Mucosa of stomach (tissue), 1 donor: ENCODE results near the gene MED27.

ENCODE experiments used
- H3K27me3 ChIP-seq: one replicate; pipeline ENCODE4 v1.7.0; 2013; ENCODE audit warnings: mild to moderate bottlenecking, low read length; ENCODE audit not compliant: control insufficient read depth, insufficient read depth
- H3K36me3 ChIP-seq: one replicate; pipeline ENCODE4 v1.7.0; 2013; ENCODE audit warnings: low read length; ENCODE audit not compliant: control insufficient read depth, insufficient read depth
- H3K4me1 ChIP-seq: one replicate; pipeline ENCODE4 v1.7.0; 2013; ENCODE audit warnings: mild to moderate bottlenecking, low read length; ENCODE audit not compliant: control insufficient read depth, insufficient read depth
- H3K4me3 ChIP-seq: one replicate; pipeline ENCODE4 v1.7.0; 2013; ENCODE audit warnings: low read length
- H3K9ac ChIP-seq: one replicate; pipeline ENCODE4 v1.7.0; 2013; ENCODE audit warnings: mild to moderate bottlenecking, low read length, moderate library complexity
- H3K9me3 ChIP-seq: one replicate; pipeline ENCODE4 v1.7.0; 2013; ENCODE audit warnings: mild to moderate bottlenecking, low read length, moderate library complexity; ENCODE audit not compliant: control insufficient read depth
- donor health status: Pancreatic carcinoma.

The MED27 gene

GRCh38 chr9:131887680-131888079 is 192.0 kb downstream of the MED27 start:
- H3K4me1 ChIP-seq: no peaks in the 10 kb centered on the region
- H3K4me3 ChIP-seq: no peak overlapping the region
- no peaks in the 10 kb centered on the region for H3K36me3 ChIP-seq
- no peaks in the 10 kb centered on the region for H3K27me3 ChIP-seq
- H3K9me3 ChIP-seq: no peaks in the 10 kb centered on the region
- H3K9ac ChIP-seq: no peak overlapping the region

- no peaks in the 10 kb centered on the region for H3K4me1 ChIP-seq
- H3K27me3 ChIP-seq: no peaks in the 10 kb centered on the region
- H3K9ac ChIP-seq: no peak overlapping the region
- H3K4me3 ChIP-seq: no peak overlapping the region
- H3K9me3 ChIP-seq: no peaks in the 10 kb centered on the region
- no peaks in the 10 kb centered on the region for H3K36me3 ChIP-seq
Measured at GRCh38 chr9:131886826-131887225, 192.8 kb downstream of the MED27 start.

GRCh38 chr9:131885144-131885609 is 194.5 kb downstream of the MED27 start:
- Histone ChIP-seq H3K4me3 (no peak overlapping the region), H3K36me3 (no peaks in the 10 kb centered on the region), H3K27me3 (no peaks in the 10 kb centered on the region), H3K4me1 (no peaks in the 10 kb centered on the region), H3K9ac (no peak overlapping the region), H3K9me3 (no peaks in the 10 kb centered on the region)

- Histone ChIP-seq H3K36me3 (no peaks in the 10 kb centered on the region), H3K27me3 (no peaks in the 10 kb centered on the region), H3K4me1 (no peaks in the 10 kb centered on the region), H3K4me3 (no peak overlapping the region), H3K9ac (no peak overlapping the region), H3K9me3 (no peaks in the 10 kb centered on the region)
Measured at GRCh38 chr9:131884222-131884621, 195.4 kb downstream of the MED27 start.

- H3K9ac ChIP-seq: no peak overlapping the region
- no peaks in the 10 kb centered on the region for H3K27me3 ChIP-seq
- no peak overlapping the region for H3K4me3 ChIP-seq
- H3K9me3 ChIP-seq: no peaks in the 10 kb centered on the region
- H3K36me3 ChIP-seq: no peaks in the 10 kb centered on the region
- H3K4me1 ChIP-seq: no peaks in the 10 kb centered on the region
Measured at GRCh38 chr9:131880833-131881583, 198.7 kb downstream of the MED27 start.

GRCh38 chr9:131879911-131880290 is 199.8 kb downstream of the MED27 start:
- Histone ChIP-seq H3K4me3 (no peak overlapping the region), H3K9me3 (no peaks in the 10 kb centered on the region), H3K9ac (no peak overlapping the region), H3K4me1 (no peaks in the 10 kb centered on the region), H3K27me3 (no peaks in the 10 kb centered on the region), H3K36me3 (no peaks in the 10 kb centered on the region)

GRCh38 chr9:131879181-131879910 is 200.3 kb downstream of the MED27 start:
- Histone ChIP-seq H3K27me3 (no peaks in the 10 kb centered on the region), H3K9me3 (no peaks in the 10 kb centered on the region), H3K36me3 (no peaks in the 10 kb centered on the region), H3K4me1 (no peaks in the 10 kb centered on the region), H3K9ac (no peak overlapping the region), H3K4me3 (no peak overlapping the region)

GRCh38 chr9:131876486-131876885 is 203.2 kb downstream of the MED27 start:
- Histone ChIP-seq H3K27me3 (no peaks in the 10 kb centered on the region), H3K4me3 (no peak overlapping the region), H3K36me3 (no peaks in the 10 kb centered on the region), H3K9me3 (no peaks in the 10 kb centered on the region), H3K4me1 (no peaks in the 10 kb centered on the region), H3K9ac (no peak overlapping the region)

GRCh38 chr9:131875828-131876485 is 203.7 kb downstream of the MED27 start:
- no peaks in the 10 kb centered on the region for H3K9me3 ChIP-seq
- H3K4me1 ChIP-seq: no peaks in the 10 kb centered on the region
- no peak overlapping the region for H3K4me3 ChIP-seq
- no peaks in the 10 kb centered on the region for H3K27me3 ChIP-seq
- no peak overlapping the region for H3K9ac ChIP-seq
- H3K36me3 ChIP-seq: no peaks in the 10 kb centered on the region

- Histone ChIP-seq H3K9ac (no peak overlapping the region), H3K9me3 (no peaks in the 10 kb centered on the region), H3K4me3 (no peak overlapping the region), H3K27me3 (no peaks in the 10 kb centered on the region), H3K36me3 (no peaks in the 10 kb centered on the region), H3K4me1 (no peaks in the 10 kb centered on the region)
Measured at GRCh38 chr9:131874916-131875670, 204.6 kb downstream of the MED27 start.

GRCh38 chr9:131874447-131874846 is 205.2 kb downstream of the MED27 start:
- no peaks in the 10 kb centered on the region for H3K36me3 ChIP-seq

More at GRCh38 chr9:131874447-131874846, 205.2 kb downstream of the MED27 start:
- Histone ChIP-seq H3K4me3 (no peak overlapping the region), H3K4me1 (no peaks in the 10 kb centered on the region), H3K9me3 (no peaks in the 10 kb centered on the region), H3K27me3 (no peaks in the 10 kb centered on the region), H3K9ac (no peak overlapping the region)
